ENCODE results near the gene PROM1.

GRCh38 chr4:16032396-16032770 lies 51.4 kb downstream of the PROM1 start:
- TF ChIP-seq TEAD4 (IDR thresholded peaks at IDR 0.05; ENCODE audit: low read length) = no peak
- no peak for TF ChIP-seq TEAD4 (CRISPR knock-in tag; IDR thresholded peaks at IDR 0.05; ENCODE audit: borderline replicate concordance)
- TF ChIP-seq ZBTB17 (CRISPR knock-in tag; IDR thresholded peaks at IDR 0.05) = no peak
- TF ChIP-seq EZH2 (IDR thresholded peaks at IDR 0.05; ENCODE audit: borderline replicate concordance, low read depth, low read length) = no peak

Measured in K562 (cell line).